Measurements from ENCODE around the gene ALG14.

The ALG14 gene

GRCh38 chr1:95089650-95090287 lies 17.0 kb upstream of the ALG14 start:
- TF ChIP-seq CTCF (IDR thresholded peaks at IDR 0.05; ENCODE audit: low read length) = no peak
- no peak for TF ChIP-seq EZH2 (IDR thresholded peaks at IDR 0.05; ENCODE audit: borderline replicate concordance, low read length)

GRCh38 chr1:95088303-95088702 lies 15.6 kb upstream of the ALG14 start:
- H3K36me3 ChIP-seq (ENCODE audit: insufficient read depth, low read length) = no peaks in the 10 kb centered on the region
- H3K4me2 ChIP-seq (ENCODE audit: low read length) = no peak overlapping the region
- TF ChIP-seq CTCF (IDR thresholded peaks at IDR 0.05; ENCODE audit: low read length) (no peak), EZH2 (IDR thresholded peaks at IDR 0.05; ENCODE audit: borderline replicate concordance, low read length) (no peak)
- H3K27me3 ChIP-seq (ENCODE audit: insufficient read depth, low read length) = no peaks in the 10 kb centered on the region
- no peaks in the 10 kb centered on the region for H3K4me1 ChIP-seq (ENCODE audit: insufficient read depth, low read length, severe bottlenecking)
- H3K9ac ChIP-seq (ENCODE audit: low read length) = no peak overlapping the region
- no peaks in the 10 kb centered on the region for H3F3A ChIP-seq (ENCODE audit: insufficient read depth, low read length)
- H3K9me2 ChIP-seq (ENCODE audit: low read depth, low read length) = no peaks in the 10 kb centered on the region
- no peaks in the 10 kb centered on the region for H4K20me1 ChIP-seq (ENCODE audit: insufficient read depth, low read length)
- H2AFZ ChIP-seq (ENCODE audit: low read length) = no peak overlapping the region
- no peaks in the 10 kb centered on the region for H3K79me2 ChIP-seq (ENCODE audit: insufficient read depth, low read length)
- no peak overlapping the region for H3K4me3 ChIP-seq (ENCODE audit: low read depth, low read length, poor library complexity, severe bottlenecking)
- no peak overlapping the region for H3K27ac ChIP-seq (ENCODE audit: low read depth, low read length, poor library complexity, severe bottlenecking)
- H3K9me3 ChIP-seq (ENCODE audit: low read length) = no peaks in the 10 kb centered on the region

More at GRCh38 chr1:95089650-95090287, 17.0 kb upstream of the ALG14 start:
- no peak overlapping the region for H2AFZ ChIP-seq (ENCODE audit: low read length)
- H3K27me3 ChIP-seq (ENCODE audit: insufficient read depth, low read length) = no peaks in the 10 kb centered on the region
- no peaks in the 10 kb centered on the region for H3F3A ChIP-seq (ENCODE audit: insufficient read depth, low read length)
- no peaks in the 10 kb centered on the region for H3K4me1 ChIP-seq (ENCODE audit: insufficient read depth, low read length, severe bottlenecking)
- H3K9ac ChIP-seq (ENCODE audit: low read length) = no peak overlapping the region
- no peaks in the 10 kb centered on the region for H4K20me1 ChIP-seq (ENCODE audit: insufficient read depth, low read length)
- H3K4me3 ChIP-seq (ENCODE audit: low read depth, low read length, poor library complexity, severe bottlenecking) = no peak overlapping the region
- no peak overlapping the region for H3K27ac ChIP-seq (ENCODE audit: low read depth, low read length, poor library complexity, severe bottlenecking)
- no peak overlapping the region for H3K4me2 ChIP-seq (ENCODE audit: low read length)
- no peaks in the 10 kb centered on the region for H3K9me2 ChIP-seq (ENCODE audit: low read depth, low read length)
- H3K9me3 ChIP-seq (ENCODE audit: low read length) = no peaks in the 10 kb centered on the region
- H3K36me3 ChIP-seq (ENCODE audit: insufficient read depth, low read length) = no peaks in the 10 kb centered on the region
- H3K79me2 ChIP-seq (ENCODE audit: insufficient read depth, low read length) = no peaks in the 10 kb centered on the region

DNA sequence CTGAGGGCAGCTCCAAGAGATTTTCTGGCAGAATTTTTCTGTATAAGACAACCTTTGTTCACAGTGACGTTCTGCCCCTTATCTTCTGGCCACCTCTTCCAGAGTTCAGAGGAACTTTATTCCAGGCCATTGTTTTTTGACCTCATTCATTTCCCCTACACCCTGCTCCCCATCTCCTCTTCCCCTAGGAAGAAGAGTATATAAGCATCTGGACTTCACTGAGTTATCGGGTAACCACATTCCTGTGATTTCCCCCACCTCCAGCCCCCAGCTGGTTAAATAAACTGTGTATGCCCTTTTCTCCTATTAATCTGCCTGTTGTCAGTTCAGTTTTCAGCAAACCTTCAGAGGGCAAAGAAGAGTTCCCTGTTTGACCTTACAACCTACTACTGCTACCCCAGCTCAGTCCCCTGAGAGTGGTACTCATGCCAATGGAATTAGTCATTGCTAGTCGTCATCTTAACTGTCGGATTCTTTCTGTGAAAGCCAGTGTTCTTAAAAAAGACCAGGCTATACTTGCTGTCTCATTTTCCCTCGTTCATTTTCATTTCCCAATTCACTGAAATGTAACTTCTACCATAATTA lies 14.3 kb upstream of the ALG14 start:
- H3K9ac ChIP-seq (ENCODE audit: low read length) = no peak overlapping the region
- no peaks in the 10 kb centered on the region for H3K27me3 ChIP-seq (ENCODE audit: insufficient read depth, low read length)
- H3F3A ChIP-seq (ENCODE audit: insufficient read depth, low read length) = no peaks in the 10 kb centered on the region
- no peaks in the 10 kb centered on the region for H3K79me2 ChIP-seq (ENCODE audit: insufficient read depth, low read length)
- no peak overlapping the region for H2AFZ ChIP-seq (ENCODE audit: low read length)
- H3K27ac ChIP-seq (ENCODE audit: low read depth, low read length, poor library complexity, severe bottlenecking) = no peak overlapping the region
- no peaks in the 10 kb centered on the region for H4K20me1 ChIP-seq (ENCODE audit: insufficient read depth, low read length)
- H3K9me2 ChIP-seq (ENCODE audit: low read depth, low read length) = no peaks in the 10 kb centered on the region
- no peaks in the 10 kb centered on the region for H3K4me1 ChIP-seq (ENCODE audit: insufficient read depth, low read length, severe bottlenecking)
- TF ChIP-seq CTCF (IDR thresholded peaks at IDR 0.05; ENCODE audit: low read length) (no peak), EZH2 (IDR thresholded peaks at IDR 0.05; ENCODE audit: borderline replicate concordance, low read length) (no peak)
- H3K4me3 ChIP-seq (ENCODE audit: low read depth, low read length, poor library complexity, severe bottlenecking) = no peak overlapping the region
- H3K9me3 ChIP-seq (ENCODE audit: low read length) = no peaks in the 10 kb centered on the region
- no peaks in the 10 kb centered on the region for H3K36me3 ChIP-seq (ENCODE audit: insufficient read depth, low read length)
- no peak overlapping the region for H3K4me2 ChIP-seq (ENCODE audit: low read length)

All from OCI-LY1 (cell line).